ENCODE measurements around the gene S100A12.
"Not testable (repeated sequence)": the region's sequence is repeated elsewhere in the genome, so short reads cannot be mapped to it uniquely, and the experiment has no call there.

S100A12 gene

GRCh38 chr1:153353226-153353947 is 22.0 kb downstream of the S100A12 start:
- no peak for DNase-seq (ENCODE audit: low read depth in 2 of 2)

- peak; percentile 43 to 48 for DNase-seq (ENCODE audit: low read depth in 2 of 2)
These were observed 22.9 kb downstream of the S100A12 start for GRCh38 chr1:153352523-153352922.

GRCh38 chr1:153350321-153350957 is 25.0 kb downstream of the S100A12 start:
- DNase-seq (ENCODE audit: low read depth in 2 of 2), result no peak

- no peak for DNase-seq (ENCODE audit: low read depth in 2 of 2)
These were observed 25.8 kb downstream of the S100A12 start for GRCh38 chr1:153349363-153350320.

GRCh38 chr1:153348511-153349362 is 26.7 kb downstream of the S100A12 start, which contains the start of gene PGLYRP4:
Gene PGLYRP4 (minus strand): TSS chr1:153348841. CDS start chr1:153347932, 909 bp downstream.
- DNase-seq (ENCODE audit: low read depth in 2 of 2), result no peak

GRCh38 chr1:153347856-153348255 is 27.6 kb downstream of the S100A12 start:
- no peak for DNase-seq (ENCODE audit: low read depth in 2 of 2)

GRCh38 chr1:153347049-153347448 is 28.4 kb downstream of the S100A12 start:
- not testable (repeated sequence) for DNase-seq (ENCODE audit: low read depth in 2 of 2)

- no peak for DNase-seq (ENCODE audit: low read depth in 2 of 2)
These were observed 29.2 kb downstream of the S100A12 start for GRCh38 chr1:153346077-153346723.

- no peak for DNase-seq (ENCODE audit: low read depth in 2 of 2)
These were observed 30.0 kb downstream of the S100A12 start for GRCh38 chr1:153345187-153346076.

- DNase-seq (ENCODE audit: low read depth in 2 of 2), result no peak
These were observed 30.7 kb downstream of the S100A12 start for GRCh38 chr1:153344718-153345025.

GRCh38 chr1:153343811-153344717 is 31.4 kb downstream of the S100A12 start:
- DNase-seq (ENCODE audit: low read depth in 2 of 2), result no peak

GRCh38 chr1:153343040-153343681 is 32.3 kb downstream of the S100A12 start:
- no peak for DNase-seq (ENCODE audit: low read depth in 2 of 2)

- DNase-seq (ENCODE audit: low read depth in 2 of 2), result no peak
These were observed 33.2 kb downstream of the S100A12 start for GRCh38 chr1:153342178-153342577.

GRCh38 chr1:153341431-153341934 is 33.9 kb downstream of the S100A12 start:
- DNase-seq (ENCODE audit: low read depth in 2 of 2), result no peak

- no peak for DNase-seq (ENCODE audit: low read depth in 2 of 2)
These were observed 35.1 kb downstream of the S100A12 start for GRCh38 chr1:153340356-153340755.

- no peak for DNase-seq (ENCODE audit: low read depth in 2 of 2)
These were observed 35.6 kb downstream of the S100A12 start for GRCh38 chr1:153339802-153340201.

- no peak for DNase-seq (ENCODE audit: low read depth in 2 of 2)
These were observed 37.2 kb downstream of the S100A12 start for GRCh38 chr1:153337980-153338853.

All from stimulated activated CD4-positive, alpha-beta T cell treated with anti-CD3 and anti-CD28 coated beads, Interleukin-15, amount 100 ng/mL, for 48 hours (primary cell).